ENCODE measurements around the gene POLK.

Gene POLK

DNA sequence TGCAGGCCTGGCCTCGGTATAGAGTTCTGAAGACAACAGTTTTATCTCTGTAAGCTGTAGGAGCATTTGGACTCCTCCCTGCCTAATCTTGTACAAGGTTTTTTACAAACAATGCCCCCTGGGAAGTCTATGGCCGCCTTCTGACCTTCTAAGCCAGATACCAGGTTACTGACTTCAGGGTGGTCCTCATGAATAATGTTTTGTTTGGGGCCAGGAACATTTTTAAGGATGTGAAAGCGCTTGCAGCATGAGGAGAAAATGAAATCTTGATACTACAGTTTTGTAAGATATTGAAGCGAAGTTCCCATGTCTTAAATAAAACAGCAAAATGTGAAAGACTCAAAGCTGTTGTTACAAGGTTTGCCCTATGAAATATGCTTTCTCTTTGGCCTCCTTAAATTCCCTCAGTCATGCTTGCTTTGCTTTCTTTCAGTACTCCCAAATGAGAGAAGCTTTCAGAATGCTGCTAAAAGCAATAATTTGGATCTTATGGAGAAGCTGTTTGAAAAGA is 104.7 kb downstream of the POLK start:
- no peaks in the 10 kb centered on the region for H3K27me3 ChIP-seq
- TF ChIP-seq, protein P1, sequence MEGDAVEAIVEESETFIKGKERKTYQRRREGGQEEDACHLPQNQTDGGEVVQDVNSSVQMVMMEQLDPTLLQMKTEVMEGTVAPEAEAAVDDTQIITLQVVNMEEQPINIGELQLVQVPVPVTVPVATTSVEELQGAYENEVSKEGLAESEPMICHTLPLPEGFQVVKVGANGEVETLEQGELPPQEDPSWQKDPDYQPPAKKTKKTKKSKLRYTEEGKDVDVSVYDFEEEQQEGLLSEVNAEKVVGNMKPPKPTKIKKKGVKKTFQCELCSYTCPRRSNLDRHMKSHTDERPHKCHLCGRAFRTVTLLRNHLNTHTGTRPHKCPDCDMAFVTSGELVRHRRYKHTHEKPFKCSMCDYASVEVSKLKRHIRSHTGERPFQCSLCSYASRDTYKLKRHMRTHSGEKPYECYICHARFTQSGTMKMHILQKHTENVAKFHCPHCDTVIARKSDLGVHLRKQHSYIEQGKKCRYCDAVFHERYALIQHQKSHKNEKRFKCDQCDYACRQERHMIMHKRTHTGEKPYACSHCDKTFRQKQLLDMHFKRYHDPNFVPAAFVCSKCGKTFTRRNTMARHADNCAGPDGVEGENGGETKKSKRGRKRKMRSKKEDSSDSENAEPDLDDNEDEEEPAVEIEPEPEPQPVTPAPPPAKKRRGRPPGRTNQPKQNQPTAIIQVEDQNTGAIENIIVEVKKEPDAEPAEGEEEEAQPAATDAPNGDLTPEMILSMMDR (IDR thresholded peaks at IDR 0.05; ENCODE audit: low read depth, low read length), result no peak
- no peaks in the 10 kb centered on the region; the same call in 1 of the 2 replicates for H3K4me1 ChIP-seq
- no peak overlapping the region for H3K4me3 ChIP-seq (ENCODE audit: low read depth, low read length)
- no peaks in the 10 kb centered on the region for H3K9me3 ChIP-seq
- no peak for DNase-seq
- H3K36me3 ChIP-seq, result no peaks in the 10 kb centered on the region

GRCh38 chr5:75616971-75617621 is 105.4 kb downstream of the POLK start:
- H3K27me3 ChIP-seq, result no peaks in the 10 kb centered on the region
- no peaks in the 10 kb centered on the region for H3K9me3 ChIP-seq
- no peaks in the 10 kb centered on the region for H3K36me3 ChIP-seq
- DNase-seq, result no peak
- no peaks in the 10 kb centered on the region; the same call in 1 of the 2 replicates for H3K4me1 ChIP-seq
- TF ChIP-seq, protein P1 (IDR thresholded peaks at IDR 0.05; ENCODE audit: low read depth, low read length), result no peak
- H3K4me3 ChIP-seq (ENCODE audit: low read depth, low read length), result no peak overlapping the region

DNA sequence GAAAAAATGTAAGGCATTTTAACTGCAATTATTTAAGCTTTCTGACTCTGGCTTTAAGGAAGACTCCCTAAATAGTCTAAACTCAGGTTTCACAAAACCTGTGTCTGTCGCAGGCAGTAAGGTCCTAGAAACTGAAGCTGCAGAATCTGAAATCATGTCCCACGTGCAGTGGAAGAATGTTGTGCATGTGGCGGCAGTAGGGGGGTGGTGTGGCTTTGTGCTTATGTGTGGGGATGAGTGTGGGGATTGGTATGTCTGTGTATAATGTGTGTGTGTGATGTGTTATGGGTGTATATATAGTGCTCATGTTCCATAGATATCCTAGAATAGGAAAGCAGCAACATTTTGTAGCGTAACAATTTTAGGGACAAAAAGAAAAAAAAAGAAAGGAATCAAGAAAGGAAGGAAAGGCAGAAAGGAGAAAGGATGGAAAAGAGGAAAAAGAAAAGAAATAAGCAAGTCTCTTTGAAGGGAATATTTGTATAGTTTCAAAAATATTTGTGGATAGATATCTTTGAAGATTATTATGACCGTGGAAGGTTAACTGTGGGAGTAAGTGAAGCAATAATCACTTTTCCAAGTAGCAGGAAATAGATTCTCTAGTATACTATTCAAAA is 106.2 kb downstream of the POLK start:
- Histone ChIP-seq H3K36me3 (no peaks in the 10 kb centered on the region), H3K4me1 (no peaks in the 10 kb centered on the region; the same call in 1 of the 2 replicates), H3K9me3 (no peaks in the 10 kb centered on the region), H3K27me3 (no peaks in the 10 kb centered on the region), H3K4me3 (ENCODE audit: low read depth, low read length) (no peak overlapping the region)
- no peak for DNase-seq
- TF ChIP-seq, protein P1 (IDR thresholded peaks at IDR 0.05; ENCODE audit: low read depth, low read length), result no peak

GRCh38 chr5:75620184-75620959 is 108.7 kb downstream of the POLK start:
- no peaks in the 10 kb centered on the region for H3K9me3 ChIP-seq
- TF ChIP-seq, protein P1 (IDR thresholded peaks at IDR 0.05; ENCODE audit: low read depth, low read length), result no peak
- no peaks in the 10 kb centered on the region; the same call in 1 of the 2 replicates for H3K4me1 ChIP-seq
- H3K36me3 ChIP-seq, result no peaks in the 10 kb centered on the region
- DNase-seq, result no peak
- no peak overlapping the region for H3K4me3 ChIP-seq (ENCODE audit: low read depth, low read length)
- H3K27me3 ChIP-seq, result no peaks in the 10 kb centered on the region

- no peaks in the 10 kb centered on the region for H3K4me1 ChIP-seq
- H3K4me3 ChIP-seq (ENCODE audit: low read depth, low read length), result no peak overlapping the region
- no peak for DNase-seq
- H3K36me3 ChIP-seq, result no peaks in the 10 kb centered on the region
- H3K9me3 ChIP-seq, result no peaks in the 10 kb centered on the region
- TF ChIP-seq, protein P1 (IDR thresholded peaks at IDR 0.05; ENCODE audit: low read depth, low read length), result no peak
- H3K27me3 ChIP-seq, result no peaks in the 10 kb centered on the region
Measured at GRCh38 chr5:75622564-75622963, 110.9 kb downstream of the POLK start.
